Lower lobe of right lung (tissue), 2 donors: ENCODE measurements around the gene ARID4B. TPM values are rescaled to one million over a fixed set of nuclear protein-coding genes. Genes with fewer than 3 reads are reported as not detected.
A peak's percentile ranks its signal among the peaks of the same experiment; 100 is the strongest.

Experiments
- ATAC-seq, 2 donors: fragments of 200-7000 bp; cut with Tn5 transposase; one replicate each; pipeline ENCODE4 v1.9.1; 2020 to 2022; ENCODE audit warnings: mild to moderate bottlenecking in 2 of 2, moderate library complexity in 2 of 2
- DNase-seq: peaks from one replicate; pipeline ENCODE4 v3.0.0-alpha.2; 2020
- H3K27ac ChIP-seq: fragments of 200-600 bp; one replicate; pipeline ENCODE4 v1.8.0; 2022
- H3K27me3 ChIP-seq: fragments of 200-600 bp; one replicate; pipeline ENCODE4 v1.8.0; 2022; ENCODE audit warnings: low read depth
- H3K36me3 ChIP-seq: fragments of 200-600 bp; one replicate; pipeline ENCODE4 v1.8.0; 2022; ENCODE audit warnings: mild to moderate bottlenecking
- H3K4me1 ChIP-seq: fragments of 200-600 bp; one replicate; pipeline ENCODE4 v1.8.0; 2022
- H3K4me3 ChIP-seq: fragments of 200-600 bp; one replicate; pipeline ENCODE4 v1.8.0; 2022; ENCODE audit warnings: mild to moderate bottlenecking
- H3K9me3 ChIP-seq: fragments of 200-600 bp; one replicate; pipeline ENCODE4 v1.8.0; 2022
- CTCF ChIP-seq: fragments of 200-600 bp; IDR thresholded peaks from one replicate; pipeline ENCODE4 v1.8.0; 2022; ENCODE audit warnings: antibody characterized with exemption, mild to moderate bottlenecking
- intact Hi-C: fragments of 100-400 bp; cut with DNase I; formaldehyde crosslinking; loops from one replicate; pipeline ENCODE4 v1.11.0; 2022
- total RNA-seq: library from RNA; stranded (reverse); fragmentation: NEBNext Ultra II Directional; extraction: Animal tissue kit (Norgen Biotek cat#: 25700); gene quantifications from one replicate; pipeline ENCODE4 v1.2.1, GENCODE V29; 2021
- donor health status: DM: no; HTN: yes; CAD: no; lungs with severe emphysema.

ARID4B gene
- total RNA-seq, 1 donor from 2014 or later = 39.1 TPM

- DNase-seq = no peak
- Histone ChIP-seq H3K9me3 (no peaks in the 10 kb centered on the region), H3K4me3 (no peak overlapping the region), H3K36me3 (peaks cover 39% of the 10 kb centered on the region), H3K4me1 (peaks cover 25% of the 10 kb centered on the region), H3K27me3 (no peaks in the 10 kb centered on the region), H3K27ac (no peak overlapping the region)
- no peak for ATAC-seq
- TF ChIP-seq CTCF = no peak
- intact Hi-C loops = no loop called here
Measured at GRCh38 chr1:235130766-235131270, 197.2 kb downstream of the ARID4B start.

GRCh38 chr1:235129774-235130570, 198.0 kb downstream of the ARID4B start:
- peaks cover 33% of the 10 kb centered on the region for H3K36me3 ChIP-seq
- peaks cover 30% of the 10 kb centered on the region for H3K4me1 ChIP-seq
- no peak overlapping the region for H3K4me3 ChIP-seq
- no peak for TF ChIP-seq CTCF
- intact Hi-C loops = no loop called here
- no peaks in the 10 kb centered on the region for H3K9me3 ChIP-seq
- DNase-seq (no peak), ATAC-seq (no peak)
- no peak overlapping the region for H3K27ac ChIP-seq
- no peaks in the 10 kb centered on the region for H3K27me3 ChIP-seq

- Histone ChIP-seq H3K27me3 (no peaks in the 10 kb centered on the region), H3K4me1 (peaks cover 30% of the 10 kb centered on the region), H3K36me3 (peaks cover 26% of the 10 kb centered on the region), H3K27ac (peak within 1 kb of the TSS; percentile 90), H3K4me3 (peak within 1 kb of the TSS; percentile 92), H3K9me3 (no peaks in the 10 kb centered on the region)
- TF ChIP-seq CTCF = no peak
- intact Hi-C loops = no loop called here
- ATAC-seq (peak; percentile 99 to 100), DNase-seq (peak; percentile 97)
Measured at GRCh38 chr1:235128456-235129328, 199.3 kb downstream of the ARID4B start, which contains the start of gene TOMM20. Gene TOMM20, minus strand, starts transcription at chr1:235128837. Its CDS starts 122 bp downstream, at chr1:235128715.

- Histone ChIP-seq H3K27me3 (no peaks in the 10 kb centered on the region), H3K9me3 (no peaks in the 10 kb centered on the region), H3K4me1 (peaks cover 38% of the 10 kb centered on the region), H3K4me3 (peak overlapping the region; percentile 92), H3K27ac (peak overlapping the region; percentile 90), H3K36me3 (peaks cover 19% of the 10 kb centered on the region)
- ATAC-seq = peak in 1 of 2 donors; percentile 29
- TF ChIP-seq CTCF = no peak
- intact Hi-C loops = no loop called here
- no peak for DNase-seq
Measured at GRCh38 chr1:235127732-235128455, 200.1 kb downstream of the ARID4B start.

GRCh38 chr1:235127203-235127602, 200.8 kb downstream of the ARID4B start:
- Histone ChIP-seq H3K4me1 (peaks cover 42% of the 10 kb centered on the region), H3K27ac (peak overlapping the region; percentile 90), H3K36me3 (peaks cover 14% of the 10 kb centered on the region), H3K27me3 (no peaks in the 10 kb centered on the region), H3K4me3 (peak overlapping the region; percentile 92), H3K9me3 (no peaks in the 10 kb centered on the region)
- intact Hi-C loops = no loop called here
- ATAC-seq = no peak
- TF ChIP-seq CTCF = no peak
- DNase-seq = no peak
